ENCODE results near the gene SLIT3. TPM values are rescaled to one million over a fixed set of nuclear protein-coding genes. Genes with fewer than 3 reads are reported as not detected.

Gene SLIT3
- polyA plus RNA-seq, 1 of the 3 experiments (the other 2 are of a cell fraction), result 119 TPM

- Histone ChIP-seq H3F3A (replicated peaks; ENCODE audit: insufficient read depth) (peaks cover 8% of the 10 kb centered on the region), H3K9me3 (no peaks in the 10 kb centered on the region), H3K9ac (no peak overlapping the region), H4K20me1 (ENCODE audit: insufficient read depth) (no peaks in the 10 kb centered on the region), H3K9me2 (no peaks in the 10 kb centered on the region), H3K4me1 (ENCODE audit: control insufficient read depth in 1 of 2, insufficient read depth in 2 of 2, low read depth in 1 of 2, low read length in 1 of 2) (peaks cover 2 to 19% of the 10 kb centered on the region in 2 experiments; a peak in 2 of 4 replicates), H3K4me3 (ENCODE audit: low read depth in 2 of 2, low read length in 1 of 2) (no peak overlapping the region), H3K36me3 (replicated peaks in 1 of 2; ENCODE audit: control insufficient read depth in 1 of 2, insufficient read depth in 2 of 2, low read length in 1 of 2) (peaks cover 0 to 2% of the 10 kb centered on the region in 2 experiments), H2AFZ (ENCODE audit: low read depth) (no peak overlapping the region), H3K27me3 (ENCODE audit: insufficient read depth) (no peaks in the 10 kb centered on the region), H3K79me2 (ENCODE audit: insufficient read depth) (no peaks in the 10 kb centered on the region), H3K4me2 (no peak overlapping the region), H3K27ac (ENCODE audit: low read depth in 2 of 2, low read length in 1 of 2) (no peak overlapping the region)
- CTCF ChIA-PET, result interaction anchor here (0.8 to 1.4 kb wide), 4 partner anchors 9 to 290 kb away, joined by 3 to 5 read pairs (median 3); no protein-coding TSS in a partner anchor
- DNase-seq, result no peak
- POLR2A ChIA-PET, result no interaction called here
- WGBS (ENCODE audit: low lambda C conversion rate), result 71% methylated on average over 4 of the region's 4 CpGs
- TF ChIP-seq SIN3A (IDR thresholded peaks at IDR 0.05; ENCODE audit: borderline replicate concordance, low read depth, low read length) (no peak), MXI1 (IDR thresholded peaks at IDR 0.05; ENCODE audit: low read depth, low read length) (no peak), RXRA (IDR thresholded peaks at IDR 0.05; ENCODE audit: borderline replicate concordance, low read depth) (no peak), MEF2A (IDR thresholded peaks at IDR 0.05; ENCODE audit: borderline replicate concordance, low read depth) (no peak), EP300 (IDR thresholded peaks at IDR 0.05; ENCODE audit: borderline replicate concordance in 1 of 2, low read depth in 1 of 2, low read length in 1 of 2) (no peak), POLR2AphosphoS5 (IDR thresholded peaks at IDR 0.05; ENCODE audit: low read depth, low read length) (no peak), FOSL2 (IDR thresholded peaks at IDR 0.05; ENCODE audit: borderline replicate concordance, low read depth) (no peak), GABPA (IDR thresholded peaks at IDR 0.05; ENCODE audit: low read depth) (no peak), RCOR1 (IDR thresholded peaks at IDR 0.05; ENCODE audit: low read length) (no peak), RFX5 (IDR thresholded peaks at IDR 0.05; ENCODE audit: low read length) (no peak), NFIC (IDR thresholded peaks at IDR 0.05; ENCODE audit: borderline replicate concordance) (no peak), CHD2 (IDR thresholded peaks at IDR 0.05; ENCODE audit: low read length, partially characterized antibody) (no peak), TCF12 (IDR thresholded peaks at IDR 0.05) (no peak), NRF1 (IDR thresholded peaks at IDR 0.05; ENCODE audit: low read depth, low read length) (no peak)
- TF ChIP-seq, protein P1, sequence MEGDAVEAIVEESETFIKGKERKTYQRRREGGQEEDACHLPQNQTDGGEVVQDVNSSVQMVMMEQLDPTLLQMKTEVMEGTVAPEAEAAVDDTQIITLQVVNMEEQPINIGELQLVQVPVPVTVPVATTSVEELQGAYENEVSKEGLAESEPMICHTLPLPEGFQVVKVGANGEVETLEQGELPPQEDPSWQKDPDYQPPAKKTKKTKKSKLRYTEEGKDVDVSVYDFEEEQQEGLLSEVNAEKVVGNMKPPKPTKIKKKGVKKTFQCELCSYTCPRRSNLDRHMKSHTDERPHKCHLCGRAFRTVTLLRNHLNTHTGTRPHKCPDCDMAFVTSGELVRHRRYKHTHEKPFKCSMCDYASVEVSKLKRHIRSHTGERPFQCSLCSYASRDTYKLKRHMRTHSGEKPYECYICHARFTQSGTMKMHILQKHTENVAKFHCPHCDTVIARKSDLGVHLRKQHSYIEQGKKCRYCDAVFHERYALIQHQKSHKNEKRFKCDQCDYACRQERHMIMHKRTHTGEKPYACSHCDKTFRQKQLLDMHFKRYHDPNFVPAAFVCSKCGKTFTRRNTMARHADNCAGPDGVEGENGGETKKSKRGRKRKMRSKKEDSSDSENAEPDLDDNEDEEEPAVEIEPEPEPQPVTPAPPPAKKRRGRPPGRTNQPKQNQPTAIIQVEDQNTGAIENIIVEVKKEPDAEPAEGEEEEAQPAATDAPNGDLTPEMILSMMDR (IDR thresholded peaks at IDR 0.05), result no peak
- TF ChIP-seq, protein P2, sequence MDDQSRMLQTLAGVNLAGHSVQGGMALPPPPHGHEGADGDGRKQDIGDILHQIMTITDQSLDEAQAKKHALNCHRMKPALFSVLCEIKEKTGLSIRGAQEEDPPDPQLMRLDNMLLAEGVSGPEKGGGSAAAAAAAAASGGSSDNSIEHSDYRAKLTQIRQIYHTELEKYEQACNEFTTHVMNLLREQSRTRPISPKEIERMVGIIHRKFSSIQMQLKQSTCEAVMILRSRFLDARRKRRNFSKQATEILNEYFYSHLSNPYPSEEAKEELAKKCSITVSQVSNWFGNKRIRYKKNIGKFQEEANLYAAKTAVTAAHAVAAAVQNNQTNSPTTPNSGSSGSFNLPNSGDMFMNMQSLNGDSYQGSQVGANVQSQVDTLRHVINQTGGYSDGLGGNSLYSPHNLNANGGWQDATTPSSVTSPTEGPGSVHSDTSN (IDR thresholded peaks at IDR 0.05), result no peak
- TF ChIP-seq, protein P3, sequence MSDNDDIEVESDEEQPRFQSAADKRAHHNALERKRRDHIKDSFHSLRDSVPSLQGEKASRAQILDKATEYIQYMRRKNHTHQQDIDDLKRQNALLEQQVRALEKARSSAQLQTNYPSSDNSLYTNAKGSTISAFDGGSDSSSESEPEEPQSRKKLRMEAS (IDR thresholded peaks at IDR 0.05; ENCODE audit: low read depth), result no peak
- TF ChIP-seq, protein P4, sequence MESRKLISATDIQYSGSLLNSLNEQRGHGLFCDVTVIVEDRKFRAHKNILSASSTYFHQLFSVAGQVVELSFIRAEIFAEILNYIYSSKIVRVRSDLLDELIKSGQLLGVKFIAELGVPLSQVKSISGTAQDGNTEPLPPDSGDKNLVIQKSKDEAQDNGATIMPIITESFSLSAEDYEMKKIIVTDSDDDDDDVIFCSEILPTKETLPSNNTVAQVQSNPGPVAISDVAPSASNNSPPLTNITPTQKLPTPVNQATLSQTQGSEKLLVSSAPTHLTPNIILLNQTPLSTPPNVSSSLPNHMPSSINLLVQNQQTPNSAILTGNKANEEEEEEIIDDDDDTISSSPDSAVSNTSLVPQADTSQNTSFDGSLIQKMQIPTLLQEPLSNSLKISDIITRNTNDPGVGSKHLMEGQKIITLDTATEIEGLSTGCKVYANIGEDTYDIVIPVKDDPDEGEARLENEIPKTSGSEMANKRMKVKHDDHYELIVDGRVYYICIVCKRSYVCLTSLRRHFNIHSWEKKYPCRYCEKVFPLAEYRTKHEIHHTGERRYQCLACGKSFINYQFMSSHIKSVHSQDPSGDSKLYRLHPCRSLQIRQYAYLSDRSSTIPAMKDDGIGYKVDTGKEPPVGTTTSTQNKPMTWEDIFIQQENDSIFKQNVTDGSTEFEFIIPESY (IDR thresholded peaks at IDR 0.05; ENCODE audit: borderline replicate concordance, low read depth), result no peak
- TF ChIP-seq, protein P5, sequence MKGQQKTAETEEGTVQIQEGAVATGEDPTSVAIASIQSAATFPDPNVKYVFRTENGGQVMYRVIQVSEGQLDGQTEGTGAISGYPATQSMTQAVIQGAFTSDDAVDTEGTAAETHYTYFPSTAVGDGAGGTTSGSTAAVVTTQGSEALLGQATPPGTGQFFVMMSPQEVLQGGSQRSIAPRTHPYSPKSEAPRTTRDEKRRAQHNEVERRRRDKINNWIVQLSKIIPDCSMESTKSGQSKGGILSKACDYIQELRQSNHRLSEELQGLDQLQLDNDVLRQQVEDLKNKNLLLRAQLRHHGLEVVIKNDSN (IDR thresholded peaks at IDR 0.05; ENCODE audit: borderline replicate concordance, low read depth), result no peak
Observed at GRCh38 chr5:169012450-169012849, 288.5 kb downstream of the SLIT3 start.

Measured in SK-N-SH (cell line).